MM.1S (cell line): ENCODE measurements around the gene FAM53A.

Experiments
- DNase-seq: peaks from one replicate; pipeline ENCODE4 v3.0.0-alpha.2; 2015
- H2AFZ ChIP-seq: fragments of 300-600 bp; sonication (generic); 2 replicates; pipeline ENCODE4 v1.6.0; 2016; ENCODE audit warnings: antibody characterized with exemption, low read length
- H3F3A ChIP-seq: fragments of 300-600 bp; sonication (generic); 2 replicates; pipeline ENCODE4 v1.6.1; 2016; ENCODE audit warnings: mild to moderate bottlenecking, antibody characterized with exemption, low read length, moderate library complexity, mixed read lengths; ENCODE audit not compliant: insufficient read depth
- H3K27ac ChIP-seq: fragments of 300-600 bp; sonication (generic); 2 replicates; pipeline ENCODE4 v1.5.1; 2016; ENCODE audit warnings: mild to moderate bottlenecking, low read length
- H3K27me3 ChIP-seq: fragments of 300-600 bp; sonication (generic); replicated peaks from 2 replicates; pipeline ENCODE4 v1.6.0; 2016; ENCODE audit warnings: low read length; ENCODE audit not compliant: insufficient read depth
- H3K36me3 ChIP-seq: fragments of 300-600 bp; sonication (generic); replicated peaks from 2 replicates; pipeline ENCODE4 v1.6.1; 2016; ENCODE audit warnings: mild to moderate bottlenecking, low read length, mixed read lengths; ENCODE audit not compliant: insufficient read depth
- H3K4me1 ChIP-seq: fragments of 300-600 bp; sonication (generic); 2 replicates; pipeline ENCODE4 v1.6.1; 2016; ENCODE audit warnings: low read length, mixed read lengths
- H3K4me2 ChIP-seq: fragments of 300-600 bp; sonication (generic); 2 replicates; pipeline ENCODE4 v1.6.0; 2016; ENCODE audit warnings: low read depth, low read length
- H3K4me3 ChIP-seq: fragments of 300-600 bp; sonication (generic); 2 replicates; pipeline ENCODE4 v1.5.1; 2016; ENCODE audit warnings: low read length, mixed read lengths
- H3K79me2 ChIP-seq: fragments of 300-600 bp; sonication (generic); 2 replicates; pipeline ENCODE4 v1.6.1; 2016; ENCODE audit warnings: mixed run types, low read length, mixed read lengths
- H3K9ac ChIP-seq: fragments of 300-600 bp; sonication (generic); 2 replicates; pipeline ENCODE4 v1.6.1; 2016; ENCODE audit warnings: low read length, mixed read lengths
- H3K9me2 ChIP-seq: fragments of 300-600 bp; sonication (generic); replicated peaks from 2 replicates; pipeline ENCODE4 v1.6.1; 2016; ENCODE audit warnings: mild to moderate bottlenecking, low read length, mixed read lengths; ENCODE audit not compliant: insufficient read depth
- H3K9me3 ChIP-seq: fragments of 300-600 bp; sonication (generic); replicated peaks from 2 replicates; pipeline ENCODE4 v1.6.1; 2016; ENCODE audit warnings: mild to moderate bottlenecking, low read length, mixed read lengths; ENCODE audit not compliant: insufficient read depth
- H4K20me1 ChIP-seq: fragments of 300-600 bp; sonication (generic); 2 replicates; pipeline ENCODE4 v1.6.1; 2016; ENCODE audit warnings: mild to moderate bottlenecking, low read length, moderate library complexity, mixed read lengths; ENCODE audit not compliant: insufficient read depth
- EZH2 ChIP-seq: fragments of 300-600 bp; sonication (generic); optimal IDR thresholded peaks from 2 replicates; pipeline ENCODE3; 2017; ENCODE audit warnings: low read depth, mild to moderate bottlenecking, antibody characterized with exemption, low read length, mixed read lengths
- EZH2phosphoT487 ChIP-seq: fragments of 300-600 bp; sonication (generic); IDR thresholded peaks from 2 replicates; pipeline ENCODE4 v1.6.1; 2018; ENCODE audit warnings: antibody characterized with exemption, low read length
- TF ChIP-seq, protein P1 (sequence below): fragments of 300-600 bp; sonication (generic); IDR thresholded peaks from 2 replicates; pipeline ENCODE4 v1.5.1; 2016; ENCODE audit warnings: antibody characterized with exemption, low read length, mixed read lengths

FAM53A gene

DNA sequence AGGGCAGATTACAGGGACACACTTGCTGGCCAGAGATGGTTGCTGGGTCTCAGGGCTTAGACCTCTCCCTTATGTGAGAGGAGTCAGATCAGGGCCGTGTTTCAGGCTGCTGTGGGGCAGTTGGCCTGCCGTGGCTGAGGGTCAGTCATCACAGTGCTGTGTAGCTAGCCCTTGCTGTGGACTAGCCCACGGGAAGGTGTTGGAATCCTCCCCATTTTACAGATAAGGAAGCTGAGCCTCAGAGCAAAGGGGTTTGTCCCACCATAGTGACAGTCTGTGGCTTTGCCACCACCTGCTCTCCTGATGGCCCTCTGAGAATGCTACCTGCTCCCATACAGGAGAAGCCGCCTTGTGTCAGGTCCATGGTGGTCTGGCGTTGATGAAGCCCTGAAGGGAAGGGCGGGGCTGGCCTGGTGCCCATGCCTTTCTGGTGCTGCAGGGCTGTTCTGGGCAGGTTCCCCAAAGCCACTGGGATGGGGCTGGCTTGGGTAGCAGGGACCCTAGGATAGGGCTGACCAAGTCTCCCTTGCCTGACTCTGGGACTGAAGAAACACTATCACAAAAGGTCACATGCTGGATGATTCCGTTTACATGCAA is 2.4 kb upstream of the FAM53A start:
- H3K9ac ChIP-seq, result no peak overlapping the region
- no peak overlapping the region for H3K4me2 ChIP-seq
- DNase-seq, result no peak
- no peaks in the 10 kb centered on the region for H3K9me2 ChIP-seq
- H4K20me1 ChIP-seq, result no peaks in the 10 kb centered on the region
- H3K27ac ChIP-seq, result no peak overlapping the region
- H3K27me3 ChIP-seq, result no peaks in the 10 kb centered on the region
- H3F3A ChIP-seq, result peaks cover 10% of the 10 kb centered on the region; the same call in 1 of the 2 replicates
- peaks cover 11% of the 10 kb centered on the region for H3K4me1 ChIP-seq
- no peaks in the 10 kb centered on the region for H3K9me3 ChIP-seq
- peaks cover 6% of the 10 kb centered on the region for H3K36me3 ChIP-seq
- no peak overlapping the region for H2AFZ ChIP-seq
- H3K4me3 ChIP-seq, result no peak overlapping the region
- H3K79me2 ChIP-seq, result no peaks in the 10 kb centered on the region
- TF ChIP-seq EZH2 (no peak), EZH2phosphoT487 (no peak)
- TF ChIP-seq, protein P1, sequence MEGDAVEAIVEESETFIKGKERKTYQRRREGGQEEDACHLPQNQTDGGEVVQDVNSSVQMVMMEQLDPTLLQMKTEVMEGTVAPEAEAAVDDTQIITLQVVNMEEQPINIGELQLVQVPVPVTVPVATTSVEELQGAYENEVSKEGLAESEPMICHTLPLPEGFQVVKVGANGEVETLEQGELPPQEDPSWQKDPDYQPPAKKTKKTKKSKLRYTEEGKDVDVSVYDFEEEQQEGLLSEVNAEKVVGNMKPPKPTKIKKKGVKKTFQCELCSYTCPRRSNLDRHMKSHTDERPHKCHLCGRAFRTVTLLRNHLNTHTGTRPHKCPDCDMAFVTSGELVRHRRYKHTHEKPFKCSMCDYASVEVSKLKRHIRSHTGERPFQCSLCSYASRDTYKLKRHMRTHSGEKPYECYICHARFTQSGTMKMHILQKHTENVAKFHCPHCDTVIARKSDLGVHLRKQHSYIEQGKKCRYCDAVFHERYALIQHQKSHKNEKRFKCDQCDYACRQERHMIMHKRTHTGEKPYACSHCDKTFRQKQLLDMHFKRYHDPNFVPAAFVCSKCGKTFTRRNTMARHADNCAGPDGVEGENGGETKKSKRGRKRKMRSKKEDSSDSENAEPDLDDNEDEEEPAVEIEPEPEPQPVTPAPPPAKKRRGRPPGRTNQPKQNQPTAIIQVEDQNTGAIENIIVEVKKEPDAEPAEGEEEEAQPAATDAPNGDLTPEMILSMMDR, result no peak

DNA sequence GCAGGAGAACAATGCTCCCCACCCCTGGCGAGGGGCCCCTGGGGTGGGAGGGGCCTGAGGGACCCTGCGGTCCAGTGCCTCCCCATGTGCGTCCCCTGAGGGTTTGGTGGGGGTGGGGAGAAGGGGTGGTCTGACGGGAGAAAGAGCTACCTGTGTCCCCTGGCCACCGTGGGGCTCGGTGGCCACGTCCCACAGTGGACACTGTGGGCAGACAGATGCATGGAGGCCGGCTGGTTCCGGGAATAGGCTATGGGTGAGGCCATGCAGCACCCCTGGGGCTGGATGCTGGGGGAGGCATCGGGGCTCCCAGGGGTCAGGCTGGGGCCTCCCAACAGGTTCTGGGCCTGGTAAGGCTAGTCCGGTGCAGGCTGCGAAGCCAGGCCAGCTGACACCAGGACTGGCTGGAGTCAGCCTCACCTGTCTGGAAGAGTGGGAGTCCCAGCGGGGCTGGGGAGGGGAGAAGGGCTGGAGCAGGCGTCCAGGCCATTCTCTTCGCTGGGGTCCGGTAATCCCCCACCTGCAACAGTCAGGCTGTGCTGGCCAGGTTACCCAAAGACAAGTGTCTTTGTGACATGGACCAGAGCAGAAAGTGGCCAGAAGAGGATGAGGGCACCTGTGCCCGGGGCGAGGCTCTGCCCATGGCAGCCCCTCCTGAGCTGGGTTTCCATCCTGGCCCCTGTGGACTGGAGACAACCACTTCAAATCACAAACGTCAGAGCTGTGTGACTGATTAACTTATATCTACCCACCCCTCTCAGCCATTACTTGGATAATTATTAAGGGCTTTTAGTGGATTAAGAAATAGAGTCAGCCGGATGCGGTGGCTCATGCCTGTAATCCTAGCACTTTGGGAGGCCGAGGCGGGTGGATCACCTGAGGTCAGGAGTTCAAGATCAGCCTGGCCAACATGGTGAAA is 1.4 kb upstream of the FAM53A start:
- Histone ChIP-seq H2AFZ (no peak overlapping the region), H3K4me2 (peak overlapping the region; percentile 68; the same call in 1 of the 2 replicates), H3K79me2 (no peaks in the 10 kb centered on the region), H3K4me3 (no peak overlapping the region), H3K9me3 (no peaks in the 10 kb centered on the region), H3K4me1 (peaks cover 11% of the 10 kb centered on the region), H3K27ac (no peak overlapping the region), H3K9ac (no peak overlapping the region), H3K9me2 (no peaks in the 10 kb centered on the region), H3F3A (peaks cover 10% of the 10 kb centered on the region; the same call in 1 of the 2 replicates), H4K20me1 (no peaks in the 10 kb centered on the region), H3K36me3 (peaks cover under 1% of the 10 kb centered on the region; the same call in 1 of the 2 replicates), H3K27me3 (no peaks in the 10 kb centered on the region)
- no peak for DNase-seq
- TF ChIP-seq, protein P1, result no peak
- no peak for TF ChIP-seq EZH2
- no peak for TF ChIP-seq EZH2phosphoT487

DNA sequence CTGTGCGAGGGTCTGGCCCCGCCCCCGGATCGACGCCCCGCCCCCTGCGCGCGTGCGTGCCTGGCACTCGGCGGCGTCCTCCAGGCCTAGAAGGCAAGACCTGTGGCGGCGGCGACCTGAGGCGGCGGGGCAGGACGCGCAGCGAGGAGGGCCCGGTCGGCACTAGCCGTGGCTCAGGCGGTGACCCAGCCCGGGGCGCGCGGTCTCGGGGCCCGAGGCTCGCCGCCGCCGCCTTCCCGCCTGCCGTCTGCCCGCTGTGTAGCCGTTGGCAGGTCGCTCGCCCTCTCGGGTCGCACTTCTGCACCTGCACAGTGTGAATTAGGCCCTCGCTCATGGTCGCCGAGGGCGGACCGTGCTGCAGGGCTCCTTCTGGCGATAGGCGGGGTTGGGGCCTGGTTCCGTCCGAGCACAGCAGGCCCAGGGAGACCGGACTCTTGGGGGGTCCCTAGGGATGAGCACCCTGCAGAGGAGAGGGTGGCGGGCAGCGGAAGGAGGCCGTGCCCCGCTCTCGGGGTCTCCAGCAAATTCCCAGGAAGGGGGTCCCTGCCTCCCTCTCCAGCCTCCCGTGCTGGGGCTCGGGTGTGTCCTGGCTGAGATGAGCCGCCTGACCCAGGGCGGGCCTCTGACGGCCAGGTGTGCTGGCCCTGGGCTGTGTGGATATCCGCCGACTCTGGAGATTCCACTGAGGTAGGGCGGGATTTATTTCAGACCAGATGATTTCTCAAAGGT is 557 bp upstream of the FAM53A start:
- Histone ChIP-seq H2AFZ (peak overlapping the region; percentile 93), H3K4me1 (peaks cover 11% of the 10 kb centered on the region), H3K9me2 (no peaks in the 10 kb centered on the region), H3K36me3 (no peaks in the 10 kb centered on the region), H3K27ac (no peak overlapping the region), H3K9ac (peak overlapping the region; percentile 28; the same call in 1 of the 2 replicates), H3K4me2 (peak overlapping the region; percentile 68), H3K27me3 (no peaks in the 10 kb centered on the region), H4K20me1 (no peaks in the 10 kb centered on the region), H3K9me3 (no peaks in the 10 kb centered on the region), H3K4me3 (peak overlapping the region; percentile 62), H3K79me2 (no peaks in the 10 kb centered on the region), H3F3A (peaks cover 10% of the 10 kb centered on the region; the same call in 1 of the 2 replicates)
- no peak for TF ChIP-seq EZH2
- TF ChIP-seq, protein P1, result no peak
- no peak for TF ChIP-seq EZH2phosphoT487
- no peak for DNase-seq
